ENCODE data around the gene LAMA3. TPM values are rescaled to one million over a fixed set of nuclear protein-coding genes. Genes with fewer than 3 reads are reported as not detected.

Gene LAMA3
- total and polyA plus RNA-seq, 2 experiments from 2014 or later: 3.9 to 4.9 TPM

DNA sequence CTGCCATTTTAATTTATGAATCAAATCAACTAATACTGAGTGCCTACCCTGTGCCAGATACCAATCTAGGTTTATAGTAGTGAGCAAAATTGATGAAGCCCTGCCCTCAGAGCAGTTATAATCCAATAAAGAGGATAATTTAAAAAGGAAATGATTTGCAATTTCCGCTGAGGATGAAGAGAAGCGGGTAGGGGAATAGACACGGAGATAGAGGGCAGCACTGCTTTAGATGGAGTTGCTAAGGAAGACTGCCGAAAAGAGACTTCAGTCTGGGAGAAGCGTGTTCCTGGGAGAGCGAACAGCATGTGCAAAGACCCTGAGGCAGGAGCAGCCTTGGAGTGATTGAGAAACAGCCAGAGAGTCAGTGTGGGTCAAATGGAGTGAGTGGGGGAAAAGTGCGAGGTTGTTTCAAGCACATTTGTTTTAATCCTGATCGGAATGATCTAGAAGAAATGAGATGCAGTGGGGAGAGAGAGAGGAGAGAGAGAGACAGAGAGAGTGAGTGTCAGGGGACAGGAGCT, 12.4 kb downstream of the LAMA3 start:
- Mint-ChIP-seq H3K36me3 (ENCODE audit: low read depth) (no peaks in the 10 kb centered on the region), H3K27me3 (ENCODE audit: insufficient read depth, low read depth, poor library complexity) (peaks cover 2% of the 10 kb centered on the region), H3K9me3 (no peaks in the 10 kb centered on the region), H3K27ac (no peak overlapping the region), H3K4me1 (no peaks in the 10 kb centered on the region), H3K4me3 (no peak overlapping the region)
- Histone ChIP-seq H2AFZ (no peak overlapping the region), H3K36me3 (ENCODE audit: insufficient read depth) (no peaks in the 10 kb centered on the region), H3K9me2 (ENCODE audit: insufficient read depth) (no peaks in the 10 kb centered on the region; the same call in 1 of the 2 replicates), H4K20me1 (replicated peaks; ENCODE audit: insufficient read depth) (no peaks in the 10 kb centered on the region), H3K4me1 (ENCODE audit: insufficient read depth) (no peaks in the 10 kb centered on the region), H3K27me3 (ENCODE audit: insufficient read depth) (no peaks in the 10 kb centered on the region), H3K4me3 (no peak overlapping the region), H3K27ac (ENCODE audit: low read depth) (no peak overlapping the region), H3K4me2 (no peak overlapping the region), H3K79me2 (replicated peaks; ENCODE audit: insufficient read depth) (no peaks in the 10 kb centered on the region), H3F3A (replicated peaks; ENCODE audit: low read depth) (no peaks in the 10 kb centered on the region)
- TF ChIP-seq, protein P1, sequence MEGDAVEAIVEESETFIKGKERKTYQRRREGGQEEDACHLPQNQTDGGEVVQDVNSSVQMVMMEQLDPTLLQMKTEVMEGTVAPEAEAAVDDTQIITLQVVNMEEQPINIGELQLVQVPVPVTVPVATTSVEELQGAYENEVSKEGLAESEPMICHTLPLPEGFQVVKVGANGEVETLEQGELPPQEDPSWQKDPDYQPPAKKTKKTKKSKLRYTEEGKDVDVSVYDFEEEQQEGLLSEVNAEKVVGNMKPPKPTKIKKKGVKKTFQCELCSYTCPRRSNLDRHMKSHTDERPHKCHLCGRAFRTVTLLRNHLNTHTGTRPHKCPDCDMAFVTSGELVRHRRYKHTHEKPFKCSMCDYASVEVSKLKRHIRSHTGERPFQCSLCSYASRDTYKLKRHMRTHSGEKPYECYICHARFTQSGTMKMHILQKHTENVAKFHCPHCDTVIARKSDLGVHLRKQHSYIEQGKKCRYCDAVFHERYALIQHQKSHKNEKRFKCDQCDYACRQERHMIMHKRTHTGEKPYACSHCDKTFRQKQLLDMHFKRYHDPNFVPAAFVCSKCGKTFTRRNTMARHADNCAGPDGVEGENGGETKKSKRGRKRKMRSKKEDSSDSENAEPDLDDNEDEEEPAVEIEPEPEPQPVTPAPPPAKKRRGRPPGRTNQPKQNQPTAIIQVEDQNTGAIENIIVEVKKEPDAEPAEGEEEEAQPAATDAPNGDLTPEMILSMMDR (conservative IDR thresholded peaks at IDR 0.05; ENCODE audit: low read depth in 2 of 2): peak; percentile 14 to 38; a peak in 2 of 4 replicates
- TF ChIP-seq JUNB (IDR thresholded peaks at IDR 0.05; ENCODE audit: unreplicated experiment): no peak
- ATAC-seq (no peak), DNase-seq (ENCODE audit: low spot score) (no peak)

DNA sequence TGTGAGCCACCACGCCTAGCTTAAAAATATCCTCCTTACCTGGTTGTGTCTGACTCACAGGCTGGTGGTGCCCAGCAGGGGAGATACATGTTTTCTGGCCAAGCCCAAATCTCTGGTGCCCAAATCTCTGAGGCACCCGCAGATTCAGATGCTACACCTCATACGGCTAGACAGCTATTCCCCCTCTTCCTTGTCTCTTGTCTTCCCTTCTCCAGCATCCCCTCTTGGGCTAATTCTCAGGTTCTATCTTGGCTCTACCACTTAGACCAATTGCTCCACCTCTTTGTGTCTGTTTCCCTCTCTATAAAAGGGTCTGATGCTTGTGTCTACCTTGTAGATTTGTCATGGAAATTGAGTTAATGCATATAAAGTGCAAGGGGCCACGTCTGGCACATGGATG, 13.4 kb downstream of the LAMA3 start:
- H3K4me1 ChIP-seq (ENCODE audit: insufficient read depth): no peaks in the 10 kb centered on the region
- no peak overlapping the region for H3K4me3 ChIP-seq
- Mint-ChIP-seq H3K9me3 (peaks cover 4% of the 10 kb centered on the region; the same call in 1 of the 3 replicates), H3K36me3 (ENCODE audit: low read depth) (no peaks in the 10 kb centered on the region), H3K27ac (no peak overlapping the region), H3K4me1 (no peaks in the 10 kb centered on the region), H3K27me3 (ENCODE audit: insufficient read depth, low read depth, poor library complexity) (peaks cover 2% of the 10 kb centered on the region), H3K4me3 (no peak overlapping the region)
- no peak overlapping the region for H3K27ac ChIP-seq (ENCODE audit: low read depth)
- no peaks in the 10 kb centered on the region for H3K36me3 ChIP-seq (ENCODE audit: insufficient read depth)
- no peak for DNase-seq (ENCODE audit: low spot score)
- no peaks in the 10 kb centered on the region for H3K79me2 ChIP-seq (replicated peaks; ENCODE audit: insufficient read depth)
- no peaks in the 10 kb centered on the region for H3K27me3 ChIP-seq (ENCODE audit: insufficient read depth)
- no peaks in the 10 kb centered on the region for H3F3A ChIP-seq (replicated peaks; ENCODE audit: low read depth)
- ATAC-seq: no peak
- H4K20me1 ChIP-seq (replicated peaks; ENCODE audit: insufficient read depth): no peaks in the 10 kb centered on the region
- H3K4me2 ChIP-seq: no peak overlapping the region
- no peak overlapping the region for H2AFZ ChIP-seq
- H3K9me2 ChIP-seq (ENCODE audit: insufficient read depth): no peaks in the 10 kb centered on the region; the same call in 1 of the 2 replicates
- TF ChIP-seq STAT1 (IDR thresholded peaks at IDR 0.05; ENCODE audit: unreplicated experiment) (no peak), EZH2phosphoT487 (IDR thresholded peaks at IDR 0.05; ENCODE audit: unreplicated experiment) (no peak), EZH2 (IDR thresholded peaks at IDR 0.05; ENCODE audit: low read depth, unreplicated experiment) (no peak), JUNB (IDR thresholded peaks at IDR 0.05; ENCODE audit: unreplicated experiment) (no peak), CREB1 (CRISPR knock-in tag; IDR thresholded peaks at IDR 0.05; ENCODE audit: low read depth) (no peak)
- TF ChIP-seq, protein P1 (conservative IDR thresholded peaks at IDR 0.05; ENCODE audit: low read depth in 2 of 2): no peak
- TF ChIP-seq, protein P2, sequence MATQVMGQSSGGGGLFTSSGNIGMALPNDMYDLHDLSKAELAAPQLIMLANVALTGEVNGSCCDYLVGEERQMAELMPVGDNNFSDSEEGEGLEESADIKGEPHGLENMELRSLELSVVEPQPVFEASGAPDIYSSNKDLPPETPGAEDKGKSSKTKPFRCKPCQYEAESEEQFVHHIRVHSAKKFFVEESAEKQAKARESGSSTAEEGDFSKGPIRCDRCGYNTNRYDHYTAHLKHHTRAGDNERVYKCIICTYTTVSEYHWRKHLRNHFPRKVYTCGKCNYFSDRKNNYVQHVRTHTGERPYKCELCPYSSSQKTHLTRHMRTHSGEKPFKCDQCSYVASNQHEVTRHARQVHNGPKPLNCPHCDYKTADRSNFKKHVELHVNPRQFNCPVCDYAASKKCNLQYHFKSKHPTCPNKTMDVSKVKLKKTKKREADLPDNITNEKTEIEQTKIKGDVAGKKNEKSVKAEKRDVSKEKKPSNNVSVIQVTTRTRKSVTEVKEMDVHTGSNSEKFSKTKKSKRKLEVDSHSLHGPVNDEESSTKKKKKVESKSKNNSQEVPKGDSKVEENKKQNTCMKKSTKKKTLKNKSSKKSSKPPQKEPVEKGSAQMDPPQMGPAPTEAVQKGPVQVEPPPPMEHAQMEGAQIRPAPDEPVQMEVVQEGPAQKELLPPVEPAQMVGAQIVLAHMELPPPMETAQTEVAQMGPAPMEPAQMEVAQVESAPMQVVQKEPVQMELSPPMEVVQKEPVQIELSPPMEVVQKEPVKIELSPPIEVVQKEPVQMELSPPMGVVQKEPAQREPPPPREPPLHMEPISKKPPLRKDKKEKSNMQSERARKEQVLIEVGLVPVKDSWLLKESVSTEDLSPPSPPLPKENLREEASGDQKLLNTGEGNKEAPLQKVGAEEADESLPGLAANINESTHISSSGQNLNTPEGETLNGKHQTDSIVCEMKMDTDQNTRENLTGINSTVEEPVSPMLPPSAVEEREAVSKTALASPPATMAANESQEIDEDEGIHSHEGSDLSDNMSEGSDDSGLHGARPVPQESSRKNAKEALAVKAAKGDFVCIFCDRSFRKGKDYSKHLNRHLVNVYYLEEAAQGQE (IDR thresholded peaks at IDR 0.05; ENCODE audit: unreplicated experiment): no peak
- TF ChIP-seq, protein P3, sequence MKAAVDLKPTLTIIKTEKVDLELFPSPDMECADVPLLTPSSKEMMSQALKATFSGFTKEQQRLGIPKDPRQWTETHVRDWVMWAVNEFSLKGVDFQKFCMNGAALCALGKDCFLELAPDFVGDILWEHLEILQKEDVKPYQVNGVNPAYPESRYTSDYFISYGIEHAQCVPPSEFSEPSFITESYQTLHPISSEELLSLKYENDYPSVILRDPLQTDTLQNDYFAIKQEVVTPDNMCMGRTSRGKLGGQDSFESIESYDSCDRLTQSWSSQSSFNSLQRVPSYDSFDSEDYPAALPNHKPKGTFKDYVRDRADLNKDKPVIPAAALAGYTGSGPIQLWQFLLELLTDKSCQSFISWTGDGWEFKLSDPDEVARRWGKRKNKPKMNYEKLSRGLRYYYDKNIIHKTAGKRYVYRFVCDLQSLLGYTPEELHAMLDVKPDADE (IDR thresholded peaks at IDR 0.05): no peak
